D341Med (cell line): ENCODE measurements around the gene LMF1.
"Not testable (repeated sequence)": the region's sequence is repeated elsewhere in the genome, so short reads cannot be mapped to it uniquely, and the experiment has no call there.

Experiments used
- DNase-seq: peaks from one replicate; pipeline ENCODE4 v3.0.0; 2012; ENCODE audit warnings: low spot score

LMF1 gene

DNA sequence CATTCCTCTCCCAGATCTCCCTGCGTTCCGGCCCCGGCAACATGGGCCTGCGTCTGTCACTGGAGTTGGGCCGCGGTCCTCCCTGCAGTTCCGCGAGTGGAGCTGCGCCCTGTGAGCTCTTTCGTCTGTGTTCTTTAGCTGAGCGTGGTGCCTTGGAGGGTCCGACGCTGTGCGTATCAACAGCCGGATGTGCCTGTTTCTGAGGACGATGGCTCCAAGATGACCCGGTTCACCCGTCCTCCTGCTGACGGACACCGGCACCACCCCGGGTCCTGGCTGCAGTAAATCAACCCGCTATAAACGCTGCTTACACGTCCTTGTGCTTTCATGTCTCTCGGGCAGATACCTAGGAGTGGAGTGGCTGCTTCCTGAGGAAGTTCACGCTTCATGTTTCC is 125.4 kb downstream of the LMF1 start:
- DNase-seq = no peak

DNA sequence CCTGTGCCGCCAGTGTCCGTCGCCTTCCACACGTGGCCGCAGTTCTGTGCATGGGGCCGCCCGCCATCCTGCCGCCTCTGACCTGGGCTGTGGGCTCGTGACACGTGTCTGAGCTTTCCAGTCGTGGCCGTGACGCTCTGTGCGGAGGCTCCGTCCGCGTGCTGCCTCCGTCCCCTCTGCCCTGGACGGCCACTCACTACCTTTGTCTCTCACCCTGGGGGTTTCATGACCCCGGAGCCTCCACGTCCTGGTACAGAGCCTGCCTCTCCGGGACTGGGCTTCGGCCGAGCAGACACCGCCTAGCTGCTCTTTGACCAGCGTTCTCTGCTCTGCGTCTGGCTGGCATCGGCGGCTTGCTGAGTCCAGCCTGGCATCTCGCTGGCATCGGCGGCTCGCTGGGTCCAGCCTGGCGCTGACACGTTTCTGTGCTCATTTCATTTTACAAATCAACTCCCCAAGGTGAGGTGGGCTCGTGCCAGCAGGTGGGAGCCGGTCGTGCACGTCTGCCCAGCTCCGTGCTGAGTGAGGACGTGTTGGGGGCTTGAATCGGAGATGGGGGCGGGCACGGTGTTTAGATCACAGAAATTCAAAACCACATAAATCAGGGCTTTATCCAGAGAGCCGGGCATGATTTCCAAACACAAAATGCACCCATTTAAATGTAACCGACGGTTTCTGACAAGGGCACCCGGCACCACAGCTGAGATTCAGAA is 126.0 kb downstream of the LMF1 start:
- no peak for DNase-seq

DNA sequence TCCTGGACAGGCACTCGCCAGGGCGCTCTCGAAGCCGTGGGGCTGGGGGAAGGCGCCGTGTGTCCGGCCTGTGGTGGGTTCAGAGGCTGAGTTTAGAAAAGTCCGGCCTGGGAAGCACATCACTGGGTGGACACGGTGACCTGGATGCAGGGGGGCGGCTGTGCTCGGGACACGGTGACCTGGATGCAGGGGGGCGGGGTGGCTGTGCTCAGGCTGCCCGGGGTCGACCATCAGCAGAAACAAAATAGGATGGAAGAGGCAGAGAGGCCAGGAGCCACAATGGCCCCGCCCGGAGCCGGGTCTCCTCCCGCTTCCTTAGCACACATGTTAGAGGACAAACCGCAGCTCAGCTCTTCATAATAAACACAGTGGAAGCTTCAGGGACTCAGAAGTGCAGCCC is 127.0 kb downstream of the LMF1 start:
- DNase-seq = no peak

DNA sequence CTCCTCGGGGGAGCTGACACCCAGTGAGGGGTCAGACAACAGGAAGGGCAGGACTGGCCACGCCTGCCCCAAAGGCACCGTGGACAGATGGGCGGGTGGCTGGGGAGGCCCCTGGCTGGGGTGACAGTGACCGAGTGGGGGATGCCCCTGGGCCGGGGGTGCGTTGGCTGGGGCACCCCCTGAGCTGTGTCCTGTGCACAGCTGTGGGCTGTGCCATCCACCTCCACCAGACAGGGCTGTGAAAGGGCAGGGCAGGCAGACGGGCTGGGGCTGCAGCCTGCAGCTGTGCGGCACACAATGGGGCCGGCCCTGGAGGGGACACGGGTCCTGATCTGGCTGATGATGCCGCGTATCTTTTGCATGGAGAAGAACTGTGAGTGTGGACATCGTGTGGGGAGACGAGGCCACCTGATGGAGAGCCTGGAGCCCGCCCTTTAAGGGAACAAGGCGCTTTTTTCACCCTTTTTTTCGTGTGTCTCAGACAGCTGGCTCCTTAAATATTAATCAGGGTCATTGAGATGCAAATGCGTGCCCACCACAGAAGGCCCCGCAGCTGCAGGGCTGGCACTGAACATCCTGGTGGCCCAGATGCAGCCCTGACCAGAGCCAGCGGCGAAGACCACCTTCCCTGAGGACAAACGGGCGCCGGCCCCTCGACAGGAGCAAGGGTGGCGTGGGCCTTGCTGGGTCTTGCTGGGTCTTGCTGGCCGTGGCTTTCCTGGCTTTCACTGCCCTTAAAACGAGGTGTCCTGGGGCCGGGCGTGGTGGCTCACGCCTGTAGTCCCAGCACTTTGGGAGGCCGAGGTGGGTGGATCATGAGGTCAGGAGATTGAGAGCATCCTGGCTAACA is 127.8 kb downstream of the LMF1 start:
- DNase-seq = no peak

DNA sequence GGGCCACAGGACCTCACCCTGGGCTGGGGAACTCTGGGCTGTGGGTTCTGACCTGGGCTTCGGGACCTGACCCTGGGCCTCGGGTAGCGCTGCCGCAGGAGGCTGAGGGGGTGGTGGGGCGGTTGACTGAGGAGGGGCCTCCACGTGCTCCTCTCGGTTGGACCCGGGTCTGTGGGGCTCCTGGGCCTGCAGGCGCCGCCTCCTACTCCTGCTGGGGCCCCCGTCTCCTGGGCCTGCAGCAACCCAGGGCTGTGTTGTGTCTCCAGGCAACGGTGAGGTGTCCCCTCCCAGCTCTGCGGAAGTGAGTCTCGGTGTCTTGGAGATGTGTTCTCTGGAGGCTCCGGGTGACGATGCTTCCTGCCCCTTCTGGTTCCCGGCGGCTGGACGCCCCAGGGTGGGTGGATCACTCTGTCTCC is 128.7 kb downstream of the LMF1 start:
- DNase-seq = no peak

DNA sequence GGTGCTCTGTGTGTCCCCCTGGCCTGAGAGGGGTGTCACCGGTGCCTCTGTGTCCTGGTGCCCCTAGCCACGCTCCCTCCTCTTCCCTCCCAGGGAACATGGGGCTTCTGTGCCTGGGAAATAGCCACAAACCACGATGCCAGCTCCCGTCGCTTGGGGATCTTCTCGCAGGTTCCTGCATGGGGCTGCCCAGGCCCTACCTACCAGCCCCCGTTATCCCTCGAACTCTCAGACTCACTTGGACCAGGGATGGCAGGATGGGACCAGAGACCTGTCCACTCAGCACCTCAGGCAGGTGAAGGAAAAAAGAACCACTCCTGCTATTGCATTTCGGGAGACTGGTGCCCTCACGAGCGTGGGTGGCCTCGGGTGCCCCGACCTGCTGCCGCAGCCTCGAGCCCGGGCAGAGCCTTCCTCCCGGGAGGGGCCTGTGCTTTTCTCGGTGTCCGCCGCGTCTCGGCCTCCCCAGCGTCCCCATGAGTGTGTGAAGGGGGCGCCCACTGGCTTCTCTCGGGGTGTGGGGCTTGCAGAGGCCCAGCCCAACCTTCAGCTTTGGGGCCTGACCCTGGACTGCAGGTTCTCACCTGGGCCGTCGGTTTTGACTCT is 129.2 kb downstream of the LMF1 start:
- no peak for DNase-seq

DNA sequence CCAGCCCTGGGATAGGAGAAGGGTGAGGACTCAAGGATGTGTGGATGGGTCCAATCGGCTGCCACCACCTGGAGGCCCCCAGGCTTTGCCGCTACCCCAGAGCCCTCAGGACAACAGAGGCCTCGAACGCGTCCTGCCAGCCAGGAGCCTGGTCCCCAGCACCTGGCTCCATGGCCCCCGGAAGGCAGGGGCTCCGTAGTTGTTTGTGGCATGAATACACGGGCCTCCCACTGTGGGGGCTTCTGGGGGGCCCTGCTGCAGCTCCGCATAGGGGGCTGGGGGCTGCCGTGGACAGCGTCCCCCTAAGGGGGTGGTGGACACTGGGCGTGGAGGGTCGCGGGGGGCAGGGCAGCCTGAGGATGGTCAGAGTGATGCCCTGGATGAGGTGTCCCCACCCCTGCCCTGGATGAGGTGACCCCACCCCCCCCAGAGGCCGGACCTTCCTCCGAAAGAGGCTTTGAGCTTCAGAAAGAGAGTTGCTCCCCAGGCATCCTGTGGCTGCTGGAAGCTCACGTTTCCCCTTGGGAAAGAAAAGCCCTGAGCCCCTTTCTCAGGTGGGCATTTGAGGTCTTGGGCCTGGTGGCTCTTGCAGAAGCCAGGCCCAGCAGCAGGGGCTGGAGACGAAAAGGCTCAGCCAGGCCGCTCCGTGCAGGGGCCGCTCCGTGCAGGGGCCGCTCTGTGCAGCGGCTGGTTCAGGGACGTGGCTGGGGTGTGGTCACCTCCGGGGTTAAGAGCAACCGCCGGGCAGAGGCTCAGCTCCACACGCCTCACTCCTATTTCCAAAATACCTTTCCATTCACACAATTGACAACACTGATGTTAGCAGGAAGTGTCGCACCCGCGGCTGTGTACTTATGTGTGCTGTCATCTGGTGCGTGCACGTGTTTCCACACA is 130.0 kb downstream of the LMF1 start:
- no peak for DNase-seq

DNA sequence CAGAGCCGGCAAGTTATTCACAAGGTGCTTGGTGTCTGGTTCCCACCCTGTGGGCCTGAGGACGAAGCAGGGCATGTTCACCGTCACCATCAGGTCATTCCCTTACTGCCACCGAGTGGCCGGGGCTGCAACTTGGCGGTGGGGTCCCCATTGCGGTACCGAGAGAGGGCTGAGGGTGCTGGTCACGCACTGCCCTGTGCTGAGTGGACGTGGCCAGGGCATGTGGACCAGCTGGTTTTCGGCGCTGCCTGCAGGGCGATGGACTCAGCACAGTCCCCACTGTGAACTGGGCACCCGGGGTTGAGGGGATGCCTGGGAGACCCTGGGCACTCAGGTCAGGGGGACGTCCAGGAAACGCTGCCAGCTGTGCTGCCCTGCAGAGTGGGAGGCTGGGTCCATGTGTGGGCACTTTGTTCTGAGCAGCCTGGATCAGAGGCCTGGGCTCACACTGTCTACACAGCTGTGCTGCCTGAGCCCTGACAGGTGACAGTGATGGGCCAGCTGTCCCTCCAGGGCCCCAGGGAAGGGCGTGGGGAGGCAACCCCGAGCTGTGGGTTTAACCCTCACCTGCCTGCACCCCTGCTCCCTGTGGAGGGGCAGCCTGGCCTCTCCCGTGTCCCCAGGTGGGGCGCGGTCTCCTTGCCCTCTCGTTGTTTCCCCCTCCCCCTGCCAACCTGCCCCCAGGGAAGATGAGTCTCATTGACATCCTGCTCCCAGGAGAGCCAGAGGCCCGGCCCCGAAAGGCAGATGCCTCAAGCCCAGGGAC is 131.0 kb downstream of the LMF1 start:
- DNase-seq = no peak

DNA sequence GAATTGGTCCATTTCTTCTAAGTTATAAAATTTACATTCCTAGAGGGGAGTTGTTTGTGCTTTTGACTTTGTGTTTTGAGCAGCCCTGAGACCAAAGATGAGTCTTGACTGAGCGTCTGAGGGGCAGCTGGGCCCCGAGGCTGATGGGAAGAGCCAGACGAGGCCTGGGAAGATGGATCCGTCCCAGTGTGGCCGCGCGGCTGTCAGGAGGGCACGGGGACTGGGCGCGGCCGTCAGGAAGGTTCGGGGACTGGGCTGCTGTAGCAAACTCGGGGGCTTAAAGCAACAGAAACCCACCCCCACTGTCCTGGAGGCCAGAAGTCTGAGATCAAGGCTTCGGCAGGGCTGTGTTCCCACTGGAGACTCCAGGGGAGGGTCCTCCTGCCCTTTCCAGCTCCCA is 132.0 kb downstream of the LMF1 start:
- no peak for DNase-seq

DNA sequence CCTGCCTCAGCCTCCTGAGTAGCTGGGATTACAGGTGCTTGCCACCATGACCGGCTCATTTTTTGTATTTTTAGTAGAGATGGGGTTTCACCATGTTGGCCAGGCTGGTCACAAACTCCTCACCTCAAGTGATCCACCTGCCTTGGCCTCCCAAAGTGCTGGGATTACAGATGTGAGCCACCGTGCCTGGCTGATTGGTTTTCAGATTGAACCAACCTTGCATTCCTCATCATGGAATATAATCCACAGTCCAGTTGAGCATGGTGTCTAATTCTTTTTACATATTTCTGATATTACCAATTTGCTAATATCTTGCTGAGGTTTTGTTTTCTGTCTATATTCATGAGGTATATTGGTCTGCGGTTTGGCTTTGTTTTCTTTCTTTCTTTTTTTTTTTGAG is 134.0 kb downstream of the LMF1 start:
- DNase-seq = not testable (repeated sequence)

DNA sequence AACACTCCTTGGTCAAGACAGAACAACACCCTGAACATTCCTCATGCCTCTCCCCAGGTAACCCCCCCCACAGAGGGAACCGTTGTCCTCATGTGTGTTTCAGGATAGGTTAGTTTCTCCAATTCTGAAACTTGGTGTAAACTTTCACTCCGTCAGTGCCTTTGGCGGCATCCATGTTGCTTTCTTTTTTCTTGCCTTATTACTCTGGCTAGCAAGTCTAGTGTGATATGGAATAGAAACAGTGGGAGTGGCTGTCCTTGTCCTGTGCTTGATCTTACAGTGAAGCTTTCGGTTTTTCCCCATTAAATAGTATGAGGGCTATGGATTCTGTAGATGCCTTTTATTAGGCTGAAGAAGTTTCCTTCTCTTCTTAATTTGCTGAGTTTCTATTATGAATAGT is 134.6 kb downstream of the LMF1 start:
- no peak for DNase-seq

DNA sequence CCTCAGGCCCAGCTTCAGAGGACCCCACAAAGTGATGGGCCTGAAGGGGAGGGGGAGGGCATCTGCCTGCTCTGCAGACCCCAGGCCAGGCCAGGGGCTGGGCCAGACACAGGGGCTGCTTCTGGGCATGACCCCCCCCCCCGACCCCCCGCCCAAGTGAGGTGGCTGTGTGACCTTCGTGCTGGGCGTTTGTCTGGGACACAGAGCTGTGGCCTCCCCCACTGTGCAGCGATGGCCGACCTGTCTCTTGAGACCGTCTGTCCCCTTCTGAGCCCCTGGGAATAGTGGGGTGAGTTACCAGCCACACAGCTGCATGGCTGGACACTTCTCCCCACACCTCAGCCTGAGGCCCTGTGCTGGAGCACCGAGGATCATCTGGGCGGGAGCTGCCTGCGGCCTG is 135.4 kb downstream of the LMF1 start:
- DNase-seq = no peak

DNA sequence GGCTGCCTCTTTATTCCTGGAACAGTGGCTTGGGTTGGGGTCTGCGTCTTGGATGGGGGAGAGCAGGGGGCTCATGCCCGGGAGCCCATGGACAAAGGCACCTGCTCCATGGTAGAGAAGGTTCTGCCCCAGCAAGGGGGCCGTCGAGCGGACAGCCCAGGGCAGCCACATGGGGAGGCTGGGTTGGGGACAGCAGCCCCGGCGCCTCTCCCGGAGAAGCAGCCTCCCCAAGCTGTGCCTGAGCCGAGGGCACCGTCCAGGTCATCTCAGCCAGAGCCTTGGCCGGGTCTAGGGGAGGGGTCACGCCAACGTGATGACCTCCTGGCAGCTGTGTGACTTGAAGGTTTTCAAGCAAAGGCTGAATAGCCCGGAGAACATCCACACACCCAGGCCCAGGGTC is 137.4 kb downstream of the LMF1 start:
- no peak for DNase-seq

DNA sequence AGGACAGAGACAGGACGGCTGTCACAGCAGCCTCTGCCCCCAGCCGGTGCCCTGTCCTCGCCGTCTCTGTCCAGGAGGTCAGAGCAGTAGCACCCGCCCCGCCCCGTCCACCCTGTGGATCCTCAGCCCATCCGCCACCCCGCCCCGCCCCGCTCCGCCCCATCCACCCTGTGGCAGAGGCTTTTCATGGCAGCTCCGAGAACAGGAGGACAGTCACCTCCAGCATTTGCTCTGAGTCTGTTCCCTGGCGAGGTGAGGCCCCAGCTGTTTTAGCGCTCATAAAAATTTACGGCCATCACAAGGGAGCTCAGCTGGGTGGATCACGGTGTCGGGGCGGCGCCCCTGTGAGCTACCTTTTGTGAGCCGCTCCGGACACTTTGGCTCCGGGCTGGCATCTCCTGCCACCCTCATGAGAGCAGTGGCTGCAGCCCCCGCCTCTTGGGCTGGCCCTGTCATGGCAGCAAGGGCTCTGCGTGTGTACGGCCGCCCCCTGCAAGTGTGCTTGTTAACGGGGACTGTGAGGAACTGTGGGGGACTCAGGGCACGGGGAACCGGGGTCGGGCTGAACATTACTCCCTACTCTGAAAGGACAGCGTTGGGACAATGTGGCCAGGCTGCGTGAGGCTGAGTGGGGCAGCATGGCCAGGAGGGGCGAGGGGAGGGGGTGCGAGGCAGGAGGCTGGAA is 138.0 kb downstream of the LMF1 start:
- DNase-seq = no peak

DNA sequence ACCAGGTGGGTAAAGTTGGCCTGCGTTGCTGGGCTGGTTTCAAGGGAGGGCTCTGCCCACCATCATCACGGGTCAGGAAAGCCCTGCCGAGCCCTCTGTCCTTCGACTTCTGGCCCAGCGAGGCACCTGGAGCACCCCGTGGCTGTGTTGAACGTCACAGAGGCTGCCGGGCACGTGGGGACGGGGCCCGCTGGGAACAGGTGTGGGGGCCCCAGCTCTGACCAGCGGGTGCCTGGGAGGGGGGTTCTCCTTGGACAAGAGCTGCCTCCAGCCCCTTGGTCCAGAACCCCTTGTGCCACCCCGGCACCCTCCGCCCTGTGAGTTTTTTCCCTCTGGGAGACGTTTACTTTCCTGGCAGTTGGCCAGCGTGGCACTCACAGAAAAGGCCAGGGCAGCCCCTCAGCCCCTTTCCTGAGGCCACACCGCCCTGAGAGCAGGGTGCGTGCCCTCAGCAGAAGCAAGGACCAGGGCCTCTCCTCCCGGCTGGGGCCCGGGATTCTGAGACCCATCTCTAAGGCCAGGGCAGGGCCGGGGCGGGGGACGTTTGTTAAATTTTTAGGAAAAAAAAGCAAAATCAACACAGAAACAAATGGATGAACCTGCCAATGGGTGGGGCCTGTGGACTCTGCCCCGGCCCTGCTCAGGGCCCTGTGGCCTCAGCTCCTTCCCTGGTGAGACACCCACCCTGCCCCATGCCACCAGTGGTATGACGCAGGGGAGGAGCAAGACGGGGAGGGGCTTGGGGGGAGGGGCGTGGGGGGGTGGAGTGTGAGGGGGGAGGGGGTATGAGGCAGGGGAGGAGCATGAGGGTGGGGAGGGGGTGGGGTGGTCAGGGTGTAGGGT is 139.0 kb downstream of the LMF1 start:
- DNase-seq = no peak

DNA sequence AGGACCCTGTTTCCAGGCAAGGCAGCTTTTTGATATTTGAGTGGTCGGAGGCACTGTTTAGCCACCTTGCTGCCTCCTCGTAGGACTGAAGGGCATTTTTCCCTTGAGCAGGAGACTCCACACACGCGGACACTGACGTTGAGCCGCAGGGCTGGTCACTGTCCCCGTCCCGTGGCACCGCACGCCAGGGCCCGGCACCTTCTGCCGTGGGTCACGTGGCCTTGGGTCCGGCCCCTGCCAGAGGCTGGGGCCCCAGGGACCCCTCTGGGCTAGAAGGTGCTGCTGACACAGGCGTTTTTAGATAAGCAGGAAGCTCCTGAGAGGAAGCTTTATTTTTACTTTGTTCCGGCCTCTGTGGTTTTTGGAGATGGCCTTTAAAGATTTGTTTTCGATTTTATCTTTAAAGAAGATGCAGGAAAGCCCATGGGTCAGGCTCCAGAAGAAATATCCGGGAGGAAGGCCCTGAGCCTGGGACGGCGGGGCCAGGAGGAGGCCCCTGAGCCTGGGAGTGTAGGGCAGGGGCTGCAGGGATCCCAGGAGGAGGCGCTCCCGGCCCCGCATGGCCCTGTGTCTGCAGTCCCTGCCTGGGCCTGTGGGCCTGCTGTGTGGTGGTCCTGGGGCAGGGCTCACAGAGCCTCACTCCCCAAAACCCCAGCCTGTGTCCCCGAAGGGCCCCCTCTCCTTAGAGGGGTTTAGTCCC is 139.8 kb downstream of the LMF1 start:
- no peak for DNase-seq

DNA sequence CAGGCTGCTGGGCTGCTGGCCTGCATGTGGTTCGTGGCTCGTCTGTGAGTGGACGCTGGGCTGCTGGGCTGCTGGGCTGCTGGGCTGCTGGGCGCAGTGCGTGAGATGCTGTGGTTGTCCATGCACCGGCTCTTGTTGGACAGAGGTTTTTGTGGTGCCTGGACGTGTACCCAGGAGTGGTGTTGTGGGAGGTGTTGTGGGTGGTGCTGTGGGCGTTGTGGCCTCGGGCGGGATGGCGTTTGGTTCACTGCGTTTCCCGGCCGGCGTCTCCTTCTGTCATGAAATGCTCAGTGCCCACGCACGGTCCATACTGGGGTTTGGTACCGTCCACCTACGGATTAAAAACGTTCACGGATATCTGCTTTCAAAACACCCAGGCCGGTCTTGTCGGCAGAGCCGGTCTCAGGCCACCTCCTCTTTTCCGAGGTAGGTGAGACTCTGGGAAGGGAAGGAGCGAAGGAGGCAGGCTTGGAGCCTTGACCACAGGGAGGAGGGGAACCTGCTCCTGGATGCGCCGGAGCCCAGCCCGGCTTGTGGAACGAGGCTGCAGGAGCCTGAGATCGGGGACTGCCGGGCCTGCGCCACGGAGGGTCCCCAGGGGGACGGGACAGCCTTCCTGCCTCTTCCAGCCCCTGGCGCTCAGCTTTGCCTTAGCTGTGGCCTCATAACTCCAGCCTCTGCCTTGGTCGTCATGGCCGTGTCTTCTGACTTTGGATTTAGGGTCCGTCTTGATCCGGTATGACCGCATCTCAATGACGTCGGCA is 140.5 kb downstream of the LMF1 start:
- DNase-seq = no peak

DNA sequence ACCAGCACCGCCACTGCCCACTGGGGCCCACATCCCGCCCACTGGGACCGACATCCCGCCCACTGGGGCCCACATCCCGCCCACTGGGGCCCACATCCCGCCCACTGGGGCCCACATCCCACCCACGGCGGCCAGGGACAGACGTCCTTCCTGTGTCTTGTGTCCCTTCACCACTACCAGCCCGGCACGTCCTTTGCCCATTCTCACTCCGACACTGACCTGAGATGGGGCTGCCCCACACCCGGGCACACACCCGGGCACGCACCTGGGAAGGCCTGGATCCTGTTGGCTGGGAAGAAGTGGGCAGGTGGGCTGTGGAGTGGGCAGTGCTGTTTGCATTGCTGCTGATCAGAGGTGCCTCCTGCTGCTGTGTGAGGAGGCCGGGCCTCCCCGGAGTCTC is 141.9 kb downstream of the LMF1 start:
- DNase-seq = no peak

DNA sequence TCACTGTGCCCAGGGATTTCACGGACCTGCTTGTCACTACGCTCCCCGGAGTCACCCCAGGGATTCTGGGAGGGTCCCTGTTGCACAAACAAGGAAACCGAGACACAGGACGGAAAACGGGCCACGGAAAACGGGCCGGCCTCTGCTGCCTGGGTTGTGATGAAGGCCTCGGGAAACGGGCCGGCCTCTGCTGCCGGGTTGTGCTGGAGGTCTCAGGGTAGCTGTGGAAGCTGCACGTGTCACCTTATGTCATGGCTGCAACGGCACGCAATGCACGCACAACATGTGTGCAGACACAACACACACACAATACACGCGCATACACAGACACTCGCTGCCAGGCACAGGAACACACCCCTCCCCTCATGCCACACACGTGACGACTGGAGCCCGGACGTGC is 143.3 kb downstream of the LMF1 start:
- no peak for DNase-seq
